Stimulated activated CD4-positive, alpha-beta T cell treated with anti-CD3 and anti-CD28 coated beads, Interleukin-12 subunit alpha, Interleukin-12 subunit beta, amount 100 ng/mL, for 48 hours (primary cell): ENCODE data around the gene CLMN.
"Not testable (repeated sequence)": the region's sequence is repeated elsewhere in the genome, so short reads cannot be mapped to it uniquely, and the experiment has no call there.

Experiments used
- DNase-seq, 3 donors: peaks; one replicate each; pipeline ENCODE4 v3.0.0-alpha.2; 2020; ENCODE audit warnings: low read depth in 2 of 3, low spot score in 1 of 3

Gene CLMN

DNA sequence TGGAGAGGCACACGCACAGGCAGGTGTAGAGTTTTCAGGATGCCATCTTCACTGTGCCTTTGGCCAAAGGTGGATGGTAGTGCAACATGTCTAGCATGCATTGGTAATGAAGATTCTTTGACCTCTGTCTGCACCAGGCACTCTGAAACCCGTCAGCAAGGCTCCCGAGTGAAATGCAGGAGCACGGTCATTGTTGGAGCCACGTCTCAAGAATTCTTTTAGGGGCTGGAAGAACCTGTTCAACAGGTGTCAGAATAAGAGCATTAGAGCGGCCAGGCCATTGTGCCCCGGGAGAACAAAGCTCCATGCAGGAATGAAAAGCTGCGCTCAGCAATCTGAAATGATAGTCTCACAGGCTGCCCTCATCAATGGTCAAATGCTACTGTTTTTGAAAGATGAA, 122.2 kb downstream of the CLMN start:
- DNase-seq: no peak

DNA sequence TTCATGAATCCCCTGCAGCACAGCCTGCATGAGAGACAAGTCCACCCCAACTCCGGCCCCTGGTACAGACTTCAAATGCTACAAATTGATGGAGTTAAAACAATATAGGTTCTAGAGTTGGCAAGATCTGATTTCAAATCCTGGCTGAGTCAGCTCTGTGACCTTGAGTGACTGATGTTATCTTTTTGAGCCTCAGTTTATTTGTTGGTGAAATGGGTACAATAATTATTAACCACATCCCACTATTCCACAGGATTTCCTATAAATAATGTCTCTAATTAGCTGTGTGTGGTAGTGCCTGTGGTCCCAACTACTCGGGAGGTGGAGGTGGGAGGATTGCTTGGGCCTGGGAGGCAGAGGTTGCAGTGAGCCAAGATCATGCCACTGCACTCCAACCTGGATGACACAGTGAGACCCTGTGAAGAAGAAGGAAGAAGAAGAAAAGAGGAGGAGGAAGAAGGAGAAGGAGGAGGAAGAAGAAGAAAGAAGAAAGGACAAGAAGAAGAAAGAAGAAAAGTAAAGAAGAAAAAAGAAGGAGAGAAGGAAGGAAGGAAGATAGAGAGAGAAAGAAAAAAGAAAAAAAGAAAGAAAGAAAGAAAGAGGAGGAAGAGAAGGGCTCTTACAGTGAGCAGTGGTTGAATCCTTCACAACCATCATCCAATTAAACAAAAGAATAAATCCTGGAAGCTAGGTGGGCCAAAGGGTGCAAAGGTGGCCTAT, 122.7 kb downstream of the CLMN start:
- DNase-seq: no peak

GRCh38 chr14:95196268-95196667, 123.4 kb downstream of the CLMN start:
- peak in 1 of 3 donors; percentile 20 for DNase-seq

- DNase-seq: no peak
Observed at GRCh38 chr14:95195031-95195430, 124.7 kb downstream of the CLMN start.

- DNase-seq: no peak
Observed at GRCh38 chr14:95193081-95193480, 126.6 kb downstream of the CLMN start.

- DNase-seq: no peak
Observed at GRCh38 chr14:95192311-95192710, 127.4 kb downstream of the CLMN start.

- no peak for DNase-seq
Observed at GRCh38 chr14:95191445-95192199, 128.1 kb downstream of the CLMN start.

DNA sequence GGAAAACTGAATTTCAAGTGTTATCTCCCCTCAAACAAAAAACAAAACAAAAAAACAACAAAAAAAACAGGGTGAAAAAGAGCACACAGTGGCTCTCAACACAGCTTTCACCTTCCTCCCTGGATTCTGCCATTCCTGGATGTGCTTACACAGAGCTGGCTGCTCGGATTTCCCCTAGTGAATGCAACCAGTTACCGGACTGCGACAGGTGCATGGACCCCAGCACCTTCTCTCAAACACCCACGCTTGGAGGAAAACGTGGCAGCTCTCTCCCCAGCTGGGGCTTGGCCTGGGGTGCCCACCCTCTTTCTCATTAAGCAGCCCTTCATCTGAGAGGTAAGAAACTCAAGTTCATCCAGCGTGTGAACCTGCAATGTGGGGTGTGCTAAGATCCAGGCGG, 128.9 kb downstream of the CLMN start:
- DNase-seq: no peak

- DNase-seq: no peak
Observed at GRCh38 chr14:95190346-95190840, 129.3 kb downstream of the CLMN start.

- no peak for DNase-seq
Observed at GRCh38 chr14:95189367-95190132, 130.2 kb downstream of the CLMN start.

GRCh38 chr14:95188380-95188779, 131.3 kb downstream of the CLMN start:
- no peak for DNase-seq

DNA sequence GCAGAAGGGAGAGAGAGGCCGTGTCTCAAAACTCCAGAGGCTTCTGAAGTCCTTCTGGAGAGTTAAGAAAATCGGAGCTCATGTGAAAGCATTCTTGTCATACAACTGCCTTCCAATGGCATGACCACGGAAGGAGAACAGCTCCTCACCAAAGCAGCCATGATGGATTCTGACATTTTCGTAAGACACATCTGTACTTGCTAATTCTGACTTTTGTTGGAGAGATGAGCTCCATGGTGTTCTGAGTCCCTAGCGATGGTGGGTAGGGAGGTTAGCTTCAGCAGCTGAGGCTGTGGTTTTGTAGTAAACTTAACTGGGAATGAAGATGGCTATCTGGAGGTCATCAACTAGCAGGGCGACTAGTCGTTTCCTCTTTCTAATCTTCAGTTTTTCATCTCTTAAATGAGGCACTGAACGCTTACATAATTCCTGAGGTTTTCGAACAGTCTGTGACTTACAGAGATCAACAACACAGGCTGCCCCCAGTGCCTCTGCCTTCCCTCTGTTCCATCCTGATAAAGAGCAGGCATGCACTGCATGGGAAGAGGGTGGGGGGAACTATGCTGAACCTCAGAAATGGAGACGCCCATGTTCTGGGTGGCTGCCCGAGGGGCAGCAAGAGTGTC, 133.8 kb downstream of the CLMN start:
- DNase-seq: no peak

DNA sequence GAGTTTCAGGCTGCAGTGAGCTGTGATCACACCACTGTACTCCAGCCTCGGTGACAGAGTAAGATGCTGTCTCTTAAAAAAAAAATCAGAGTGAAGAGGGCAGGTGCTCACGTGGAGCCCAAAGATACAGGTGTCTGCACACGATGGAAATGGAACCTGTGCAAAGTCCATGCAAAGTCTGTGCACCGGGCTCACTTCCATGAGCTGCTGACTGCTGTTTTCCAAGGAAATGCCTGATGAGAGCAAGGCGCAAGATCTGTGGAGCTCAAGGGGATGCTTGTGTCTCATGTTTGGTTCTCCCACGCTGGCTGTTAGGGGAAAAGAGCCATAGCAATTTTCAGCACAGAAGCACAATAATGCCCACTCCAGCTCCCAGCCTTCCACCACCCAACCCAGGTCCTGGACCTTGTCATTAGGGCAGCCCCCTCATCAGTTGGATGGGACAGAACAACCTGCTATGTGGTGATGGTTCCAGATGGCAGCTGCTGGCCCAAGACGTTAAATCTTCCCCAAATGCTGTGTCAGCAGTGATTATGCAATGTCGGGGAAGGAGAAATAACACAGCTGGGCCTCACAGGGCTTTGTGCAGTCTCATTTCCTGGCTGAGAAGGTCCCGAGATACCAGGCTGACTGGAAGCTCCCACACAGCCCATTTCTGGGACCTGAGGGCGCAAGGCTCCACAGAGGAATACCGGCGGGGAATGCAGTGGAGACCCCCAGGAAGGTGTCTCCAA, 134.5 kb downstream of the CLMN start:
- no peak for DNase-seq

GRCh38 chr14:95184413-95184790, 135.3 kb downstream of the CLMN start:
- DNase-seq: no peak

- DNase-seq: no peak
Observed at GRCh38 chr14:95183532-95184412, 135.9 kb downstream of the CLMN start.

- DNase-seq: no peak
Observed at GRCh38 chr14:95183082-95183481, 136.6 kb downstream of the CLMN start.

GRCh38 chr14:95182379-95182778, 137.3 kb downstream of the CLMN start:
- DNase-seq: no peak

DNA sequence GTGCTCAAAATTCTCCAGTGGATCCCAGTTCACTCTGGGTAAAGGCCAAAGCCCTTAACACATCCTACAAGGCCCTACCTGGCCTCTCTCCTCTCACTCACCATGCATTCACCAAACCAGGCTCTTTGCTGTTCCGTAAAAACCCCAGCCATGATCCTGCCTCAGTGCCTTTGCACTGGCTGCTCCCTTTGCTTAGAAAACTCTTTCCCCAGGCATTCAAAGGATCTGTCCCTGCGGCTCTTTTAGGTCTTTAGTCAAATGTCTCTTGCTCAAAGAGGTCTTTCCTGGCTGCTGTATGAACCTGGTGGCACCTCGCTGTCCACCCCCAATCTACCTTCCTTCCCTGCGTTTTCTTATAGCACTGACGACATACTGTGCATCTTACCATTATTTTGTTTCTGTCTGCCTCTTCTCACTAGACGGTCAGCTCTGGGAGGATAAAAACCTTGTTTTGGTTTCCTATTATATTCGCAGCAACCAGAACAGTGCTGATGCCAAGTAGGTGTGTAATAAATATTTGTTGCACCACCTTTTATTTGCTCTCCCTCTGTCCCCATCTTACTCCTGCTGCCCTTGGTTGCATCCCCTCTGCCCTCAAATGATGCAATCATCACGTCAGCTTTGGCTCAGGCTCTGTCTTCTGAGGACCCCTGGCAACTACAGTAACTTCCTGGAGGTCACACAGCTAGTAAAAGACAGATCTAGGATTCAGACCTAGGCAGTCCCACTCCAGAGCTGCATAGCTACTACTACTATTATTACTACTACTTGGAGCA, 138.6 kb downstream of the CLMN start:
- no peak for DNase-seq

DNA sequence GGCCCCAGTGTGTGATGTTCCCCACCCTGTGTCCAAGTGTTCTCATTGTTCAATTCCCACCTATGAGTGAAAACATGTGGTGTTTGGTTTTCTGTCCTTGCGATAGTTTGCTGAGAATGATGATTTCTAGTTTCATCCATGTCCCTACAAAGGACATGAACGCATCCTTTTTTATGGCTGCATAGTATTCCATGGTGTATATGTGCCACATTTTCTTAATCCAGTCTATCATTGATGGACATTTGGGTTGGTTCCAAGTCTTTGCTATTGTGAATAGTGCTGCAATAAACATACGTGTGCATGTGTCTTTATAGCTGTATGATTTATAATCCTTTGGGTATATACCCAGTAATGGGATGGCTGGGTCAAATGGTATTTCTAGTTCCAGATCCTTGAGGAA, 144.0 kb downstream of the CLMN start:
- DNase-seq: not testable (repeated sequence)
